Gastrocnemius medialis (tissue), 4 donors: ENCODE measurements around the gene IDH1.

ENCODE experiments used
- CTCF ChIP-seq, 5 experiments: fragments of 450-650 bp in 3 of 5; fragments of 200-600 bp in 2 of 5; sonication (generic) in 2 of 5; IDR thresholded peaks in 4 of 5; conservative IDR thresholded peaks in 1 of 5; 1 replicate in 4 of 5; 2 replicates in 1 of 5; pipeline ENCODE4 v1.5.1; 2016 to 2019; ENCODE audit warnings: antibody characterized with exemption in 5 of 5, mild to moderate bottlenecking in 3 of 5, moderate library complexity in 3 of 5
- POLR2A ChIP-seq, 2 donors: fragments of 450-650 bp; IDR thresholded peaks; one replicate each; pipeline ENCODE4 v1.6.1; 2017; ENCODE audit warnings: antibody characterized with exemption in 2 of 2, mild to moderate bottlenecking in 2 of 2, moderate library complexity in 2 of 2

GRCh38 chr2:208250388-208250787 lies 4.5 kb downstream of the IDH1 start:
- TF ChIP-seq CTCF (IDR thresholded peaks at IDR 0.05 in 4 of 5, conservative IDR thresholded peaks at IDR 0.05 in 1 of 5) (no peak), POLR2A (IDR thresholded peaks at IDR 0.05) (no peak)
